Measurements from ENCODE around the gene UVRAG.

- no peak for TF ChIP-seq CTCF (IDR thresholded peaks at IDR 0.05; ENCODE audit: insufficient read depth, low read length, poor library complexity, severe bottlenecking)
- no peak for TF ChIP-seq EZH2phosphoT487 (conservative IDR thresholded peaks at IDR 0.05; ENCODE audit: low read length)
These were observed 289.3 kb downstream of the UVRAG start for GRCh38 chr11:76104285-76104684.
